MM.1S (cell line): Measurements from ENCODE around the gene RBM25.
"Not testable (repeated sequence)": the region's sequence is repeated elsewhere in the genome, so short reads cannot be mapped to it uniquely, and the experiment has no call there.

ENCODE experiments used
- DNase-seq: peaks from one replicate; pipeline ENCODE4 v3.0.0-alpha.2; 2015
- H2AFZ ChIP-seq: fragments of 300-600 bp; sonication (generic); 2 replicates; pipeline ENCODE4 v1.6.0; 2016; ENCODE audit warnings: antibody characterized with exemption, low read length
- H3F3A ChIP-seq: fragments of 300-600 bp; sonication (generic); 2 replicates; pipeline ENCODE4 v1.6.1; 2016; ENCODE audit warnings: mild to moderate bottlenecking, antibody characterized with exemption, low read length, moderate library complexity, mixed read lengths; ENCODE audit not compliant: insufficient read depth
- H3K27ac ChIP-seq: fragments of 300-600 bp; sonication (generic); 2 replicates; pipeline ENCODE4 v1.5.1; 2016; ENCODE audit warnings: mild to moderate bottlenecking, low read length
- H3K27me3 ChIP-seq: fragments of 300-600 bp; sonication (generic); replicated peaks from 2 replicates; pipeline ENCODE4 v1.6.0; 2016; ENCODE audit warnings: low read length; ENCODE audit not compliant: insufficient read depth
- H3K36me3 ChIP-seq: fragments of 300-600 bp; sonication (generic); replicated peaks from 2 replicates; pipeline ENCODE4 v1.6.1; 2016; ENCODE audit warnings: mild to moderate bottlenecking, low read length, mixed read lengths; ENCODE audit not compliant: insufficient read depth
- H3K4me1 ChIP-seq: fragments of 300-600 bp; sonication (generic); 2 replicates; pipeline ENCODE4 v1.6.1; 2016; ENCODE audit warnings: low read length, mixed read lengths
- H3K4me2 ChIP-seq: fragments of 300-600 bp; sonication (generic); 2 replicates; pipeline ENCODE4 v1.6.0; 2016; ENCODE audit warnings: low read depth, low read length
- H3K4me3 ChIP-seq: fragments of 300-600 bp; sonication (generic); 2 replicates; pipeline ENCODE4 v1.5.1; 2016; ENCODE audit warnings: low read length, mixed read lengths
- H3K79me2 ChIP-seq: fragments of 300-600 bp; sonication (generic); 2 replicates; pipeline ENCODE4 v1.6.1; 2016; ENCODE audit warnings: mixed run types, low read length, mixed read lengths
- H3K9ac ChIP-seq: fragments of 300-600 bp; sonication (generic); 2 replicates; pipeline ENCODE4 v1.6.1; 2016; ENCODE audit warnings: low read length, mixed read lengths
- H3K9me2 ChIP-seq: fragments of 300-600 bp; sonication (generic); replicated peaks from 2 replicates; pipeline ENCODE4 v1.6.1; 2016; ENCODE audit warnings: mild to moderate bottlenecking, low read length, mixed read lengths; ENCODE audit not compliant: insufficient read depth
- H3K9me3 ChIP-seq: fragments of 300-600 bp; sonication (generic); replicated peaks from 2 replicates; pipeline ENCODE4 v1.6.1; 2016; ENCODE audit warnings: mild to moderate bottlenecking, low read length, mixed read lengths; ENCODE audit not compliant: insufficient read depth
- H4K20me1 ChIP-seq: fragments of 300-600 bp; sonication (generic); 2 replicates; pipeline ENCODE4 v1.6.1; 2016; ENCODE audit warnings: mild to moderate bottlenecking, low read length, moderate library complexity, mixed read lengths; ENCODE audit not compliant: insufficient read depth
- EZH2 ChIP-seq: fragments of 300-600 bp; sonication (generic); optimal IDR thresholded peaks from 2 replicates; pipeline ENCODE3; 2017; ENCODE audit warnings: low read depth, mild to moderate bottlenecking, antibody characterized with exemption, low read length, mixed read lengths
- EZH2phosphoT487 ChIP-seq: fragments of 300-600 bp; sonication (generic); IDR thresholded peaks from 2 replicates; pipeline ENCODE4 v1.6.1; 2018; ENCODE audit warnings: antibody characterized with exemption, low read length
- TF ChIP-seq, protein P1 (sequence below): fragments of 300-600 bp; sonication (generic); IDR thresholded peaks from 2 replicates; pipeline ENCODE4 v1.5.1; 2016; ENCODE audit warnings: antibody characterized with exemption, low read length, mixed read lengths

Gene RBM25

DNA sequence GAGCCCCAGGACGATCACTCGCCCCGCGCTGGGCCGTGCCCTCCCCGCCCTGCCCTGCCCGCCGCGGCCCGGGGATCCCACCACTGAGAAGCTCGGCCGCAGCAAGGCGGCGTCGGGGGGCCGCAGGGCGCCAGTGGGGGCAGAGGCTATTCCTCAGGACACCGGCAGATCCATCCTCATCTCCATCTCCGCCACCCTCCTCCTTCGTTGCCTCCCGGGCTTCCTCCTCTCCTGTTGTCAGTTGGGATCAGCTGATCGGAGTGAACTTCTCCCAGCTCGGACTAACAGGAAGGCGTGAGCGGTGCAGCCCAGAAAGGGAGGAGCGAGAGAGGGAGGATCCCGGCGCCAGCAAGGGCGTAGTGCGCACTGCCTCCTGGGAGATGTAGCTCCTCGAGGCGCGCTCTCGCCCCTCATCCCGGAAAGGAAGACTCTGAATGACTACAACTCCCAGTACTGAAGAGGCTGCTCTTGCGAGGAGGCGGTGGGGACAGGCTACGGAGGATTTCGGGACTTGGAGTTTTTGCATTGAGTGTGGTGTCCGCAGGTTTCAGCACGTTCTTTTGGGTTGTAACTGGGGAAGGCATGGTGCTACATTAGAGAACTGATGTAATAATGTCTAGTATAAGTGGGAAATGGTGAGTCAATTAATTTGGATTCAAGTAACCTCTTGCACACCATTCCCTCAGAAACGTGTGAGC, 31.3 kb upstream of the RBM25 start, which contains the start of gene ZFYVE1:
Gene ZFYVE1 (minus strand): TSS at position 262 of the 698 bp plus-strand sequence. CDS start 2,598 bp downstream, outside the sequence.
- TF ChIP-seq, protein P1, sequence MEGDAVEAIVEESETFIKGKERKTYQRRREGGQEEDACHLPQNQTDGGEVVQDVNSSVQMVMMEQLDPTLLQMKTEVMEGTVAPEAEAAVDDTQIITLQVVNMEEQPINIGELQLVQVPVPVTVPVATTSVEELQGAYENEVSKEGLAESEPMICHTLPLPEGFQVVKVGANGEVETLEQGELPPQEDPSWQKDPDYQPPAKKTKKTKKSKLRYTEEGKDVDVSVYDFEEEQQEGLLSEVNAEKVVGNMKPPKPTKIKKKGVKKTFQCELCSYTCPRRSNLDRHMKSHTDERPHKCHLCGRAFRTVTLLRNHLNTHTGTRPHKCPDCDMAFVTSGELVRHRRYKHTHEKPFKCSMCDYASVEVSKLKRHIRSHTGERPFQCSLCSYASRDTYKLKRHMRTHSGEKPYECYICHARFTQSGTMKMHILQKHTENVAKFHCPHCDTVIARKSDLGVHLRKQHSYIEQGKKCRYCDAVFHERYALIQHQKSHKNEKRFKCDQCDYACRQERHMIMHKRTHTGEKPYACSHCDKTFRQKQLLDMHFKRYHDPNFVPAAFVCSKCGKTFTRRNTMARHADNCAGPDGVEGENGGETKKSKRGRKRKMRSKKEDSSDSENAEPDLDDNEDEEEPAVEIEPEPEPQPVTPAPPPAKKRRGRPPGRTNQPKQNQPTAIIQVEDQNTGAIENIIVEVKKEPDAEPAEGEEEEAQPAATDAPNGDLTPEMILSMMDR = no peak
- no peak for TF ChIP-seq EZH2
- TF ChIP-seq EZH2phosphoT487 = no peak
- no peaks in the 10 kb centered on the region for H3F3A ChIP-seq
- DNase-seq = peak; percentile 93
- no peaks in the 10 kb centered on the region for H3K9me2 ChIP-seq
- peak within 1 kb of the TSS; percentile 77 for H3K4me3 ChIP-seq
- peaks cover 10% of the 10 kb centered on the region for H3K79me2 ChIP-seq
- peak within 1 kb of the TSS; percentile 82 for H2AFZ ChIP-seq
- H3K9me3 ChIP-seq = no peaks in the 10 kb centered on the region
- H3K4me1 ChIP-seq = no peaks in the 10 kb centered on the region
- H3K27me3 ChIP-seq = no peaks in the 10 kb centered on the region
- H3K36me3 ChIP-seq = no peaks in the 10 kb centered on the region
- H3K9ac ChIP-seq = peak within 1 kb of the TSS; percentile 40; the same call in 1 of the 2 replicates
- peak within 1 kb of the TSS; percentile 91 for H3K4me2 ChIP-seq
- no peaks in the 10 kb centered on the region for H4K20me1 ChIP-seq
- no peak within 1 kb of the TSS for H3K27ac ChIP-seq

DNA sequence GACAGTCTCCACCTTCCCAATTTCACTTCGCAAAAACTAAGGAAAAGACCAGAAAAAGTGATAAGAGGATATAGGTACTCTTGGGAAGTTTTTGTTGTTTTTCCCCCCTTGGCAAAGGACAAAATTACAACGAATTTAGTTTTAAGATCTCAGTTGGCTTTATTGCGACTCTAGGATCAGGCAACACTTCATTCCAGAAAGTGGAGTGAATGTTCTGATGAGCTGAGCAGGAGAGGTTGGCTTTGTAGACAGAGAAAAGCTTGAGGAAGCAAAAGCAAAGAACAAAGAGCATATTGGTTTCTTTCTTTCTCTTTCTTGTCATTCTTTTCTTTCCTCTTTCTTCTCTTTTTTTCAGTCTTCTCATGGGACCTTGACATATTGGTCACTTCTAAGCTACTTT, 30.8 kb upstream of the RBM25 start:
- H3K9me3 ChIP-seq = no peaks in the 10 kb centered on the region
- H3K9ac ChIP-seq = no peak overlapping the region
- H3K27me3 ChIP-seq = no peaks in the 10 kb centered on the region
- TF ChIP-seq, protein P1 = no peak
- TF ChIP-seq EZH2phosphoT487 (no peak), EZH2 (no peak)
- no peaks in the 10 kb centered on the region for H3K9me2 ChIP-seq
- no peak overlapping the region for H3K27ac ChIP-seq
- DNase-seq = no peak
- peaks cover 10% of the 10 kb centered on the region for H3K79me2 ChIP-seq
- peak overlapping the region; percentile 82 for H2AFZ ChIP-seq
- H3K4me1 ChIP-seq = no peaks in the 10 kb centered on the region
- peak overlapping the region; percentile 91 for H3K4me2 ChIP-seq
- H3K4me3 ChIP-seq = peak overlapping the region; percentile 77
- no peaks in the 10 kb centered on the region for H3K36me3 ChIP-seq
- no peaks in the 10 kb centered on the region for H3F3A ChIP-seq
- no peaks in the 10 kb centered on the region for H4K20me1 ChIP-seq

DNA sequence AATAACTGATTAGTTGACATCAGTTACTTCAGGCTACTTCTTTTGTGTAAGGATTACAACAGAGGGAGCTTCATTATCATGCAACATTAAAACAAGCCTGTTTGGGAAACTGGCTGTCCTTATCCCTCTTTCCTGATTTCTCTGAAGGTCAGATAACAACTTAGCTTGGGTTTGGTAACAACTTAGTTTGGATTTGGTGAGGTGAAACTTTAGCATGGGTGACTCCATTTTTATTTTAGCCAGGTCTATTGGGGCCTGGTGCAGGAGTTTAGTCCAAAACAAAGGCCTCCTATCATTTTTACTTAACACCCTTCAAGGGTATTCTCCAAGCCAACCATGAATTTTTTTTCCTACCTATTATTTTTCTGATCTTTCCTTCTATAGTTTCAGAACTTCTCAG, 30.4 kb upstream of the RBM25 start:
- no peak overlapping the region for H3K27ac ChIP-seq
- H2AFZ ChIP-seq = no peak overlapping the region
- no peaks in the 10 kb centered on the region for H3K9me2 ChIP-seq
- no peak overlapping the region for H3K9ac ChIP-seq
- H3K4me2 ChIP-seq = peak overlapping the region; percentile 91; the same call in 1 of the 2 replicates
- no peak for DNase-seq
- no peak for TF ChIP-seq EZH2
- TF ChIP-seq, protein P1 = no peak
- no peak for TF ChIP-seq EZH2phosphoT487
- H3K36me3 ChIP-seq = no peaks in the 10 kb centered on the region
- H3K79me2 ChIP-seq = peaks cover 10% of the 10 kb centered on the region
- no peaks in the 10 kb centered on the region for H3K9me3 ChIP-seq
- H4K20me1 ChIP-seq = no peaks in the 10 kb centered on the region
- no peaks in the 10 kb centered on the region for H3K27me3 ChIP-seq
- no peaks in the 10 kb centered on the region for H3K4me1 ChIP-seq
- H3K4me3 ChIP-seq = peak overlapping the region; percentile 77; the same call in 1 of the 2 replicates
- no peaks in the 10 kb centered on the region for H3F3A ChIP-seq

DNA sequence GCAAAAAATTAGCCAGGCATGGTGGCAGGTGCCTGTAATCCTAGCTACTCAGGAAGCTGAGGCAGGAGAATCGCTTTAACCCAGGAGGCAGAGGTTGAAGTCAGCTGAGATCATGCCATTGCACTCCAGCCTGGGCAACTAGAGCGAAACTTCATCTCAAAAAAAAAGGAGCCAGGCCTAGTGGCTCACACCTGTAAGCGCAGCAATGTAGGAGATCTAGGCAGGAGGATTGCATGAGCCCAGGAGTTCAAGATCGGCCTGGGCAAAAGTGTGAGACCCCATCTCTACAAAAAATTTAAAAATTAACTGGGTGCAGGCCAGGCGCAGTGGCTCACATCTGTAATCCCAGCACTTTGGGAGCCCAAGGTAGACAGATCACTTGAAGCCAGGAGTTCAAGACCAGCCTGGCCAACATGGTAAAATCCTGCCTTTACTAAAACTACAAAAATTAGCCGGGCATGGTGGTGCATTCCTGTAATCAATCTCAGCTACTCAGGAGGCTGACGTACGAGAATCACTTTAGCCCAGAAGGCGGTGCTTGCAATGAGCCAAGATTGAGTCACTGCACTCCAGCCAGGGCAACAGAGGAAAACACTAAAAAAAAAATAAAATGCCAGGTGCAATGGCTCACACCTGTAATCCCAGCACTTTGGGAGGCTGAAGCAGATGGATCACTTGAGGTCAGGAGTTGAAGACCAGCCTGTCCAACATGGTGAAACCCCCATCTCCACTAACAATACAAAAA, 21.5 kb upstream of the RBM25 start:
- H3K9me2 ChIP-seq, H2AFZ ChIP-seq, H3K27ac ChIP-seq, H4K20me1 ChIP-seq, H3K9ac ChIP-seq, H3K79me2 ChIP-seq, H3K4me2 ChIP-seq, H3K36me3 ChIP-seq, H3F3A ChIP-seq, H3K4me1 ChIP-seq, H3K9me3 ChIP-seq, H3K27me3 ChIP-seq, DNase-seq, H3K4me3 ChIP-seq: not testable (repeated sequence)
